Omental fat pad (tissue), 4 donors: ENCODE measurements around the gene PRDM5. TPM values are rescaled to one million over a fixed set of nuclear protein-coding genes. Genes with fewer than 3 reads are reported as not detected.

Experiments
- ATAC-seq: fragments of 150-250 bp; one replicate; pipeline ENCODE4 v1.9.1; 2016; ENCODE audit warnings: mild to moderate bottlenecking, moderate library complexity; ENCODE audit not compliant: low FRiP score
- DNase-seq: peaks from one replicate; pipeline ENCODE4 v3.0.0-alpha.2; 2019; ENCODE audit warnings: low spot score
- total RNA-seq, 4 donors: library from RNA; depleted of rRNA; stranded (reverse); fragments of >200 nt; gene quantifications; one replicate each; pipeline ENCODE4 v1.1.0, GENCODE V29; 2016
- TF ChIP-seq, protein P1 (sequence below), 3 donors: fragments of 450-650 bp; IDR thresholded peaks; one replicate each; pipeline ENCODE4 v1.5.1; 2016 to 2017; ENCODE audit warnings: antibody characterized with exemption in 3 of 3, mild to moderate bottlenecking in 3 of 3, moderate library complexity in 2 of 3

The PRDM5 gene
- total RNA-seq, 4 donors from 2014 or later, result 6.0 to 18.8 (median 12.0) TPM

GRCh38 chr4:120816296-120816965 is 106.1 kb downstream of the PRDM5 start:
- TF ChIP-seq, protein P1, sequence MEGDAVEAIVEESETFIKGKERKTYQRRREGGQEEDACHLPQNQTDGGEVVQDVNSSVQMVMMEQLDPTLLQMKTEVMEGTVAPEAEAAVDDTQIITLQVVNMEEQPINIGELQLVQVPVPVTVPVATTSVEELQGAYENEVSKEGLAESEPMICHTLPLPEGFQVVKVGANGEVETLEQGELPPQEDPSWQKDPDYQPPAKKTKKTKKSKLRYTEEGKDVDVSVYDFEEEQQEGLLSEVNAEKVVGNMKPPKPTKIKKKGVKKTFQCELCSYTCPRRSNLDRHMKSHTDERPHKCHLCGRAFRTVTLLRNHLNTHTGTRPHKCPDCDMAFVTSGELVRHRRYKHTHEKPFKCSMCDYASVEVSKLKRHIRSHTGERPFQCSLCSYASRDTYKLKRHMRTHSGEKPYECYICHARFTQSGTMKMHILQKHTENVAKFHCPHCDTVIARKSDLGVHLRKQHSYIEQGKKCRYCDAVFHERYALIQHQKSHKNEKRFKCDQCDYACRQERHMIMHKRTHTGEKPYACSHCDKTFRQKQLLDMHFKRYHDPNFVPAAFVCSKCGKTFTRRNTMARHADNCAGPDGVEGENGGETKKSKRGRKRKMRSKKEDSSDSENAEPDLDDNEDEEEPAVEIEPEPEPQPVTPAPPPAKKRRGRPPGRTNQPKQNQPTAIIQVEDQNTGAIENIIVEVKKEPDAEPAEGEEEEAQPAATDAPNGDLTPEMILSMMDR (IDR thresholded peaks at IDR 0.05), result no peak

DNA sequence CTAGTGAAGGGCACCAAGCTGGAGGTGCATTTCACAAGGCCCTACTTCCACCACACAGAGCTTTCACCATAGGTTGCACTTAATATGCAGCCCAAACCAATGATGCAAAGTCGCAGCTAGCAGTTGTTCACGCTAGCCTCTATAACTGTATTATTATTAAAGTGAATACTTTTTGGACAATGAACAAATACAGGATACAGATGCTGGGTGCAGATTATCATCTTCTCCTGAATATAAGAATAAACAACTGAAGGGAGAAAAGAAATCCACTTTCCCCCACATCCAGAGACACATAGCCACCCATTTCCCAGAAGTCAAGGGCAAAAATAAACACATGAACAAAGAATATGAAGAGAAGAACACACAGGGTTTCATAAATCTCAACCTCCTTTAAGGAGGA is 107.2 kb downstream of the PRDM5 start:
- ATAC-seq (no peak), DNase-seq (no peak)
- TF ChIP-seq, protein P1 (IDR thresholded peaks at IDR 0.05), result no peak

More at GRCh38 chr4:120816296-120816965, 106.1 kb downstream of the PRDM5 start:
- ATAC-seq, result no peak
- no peak for DNase-seq

GRCh38 chr4:120814886-120815285 is 107.6 kb downstream of the PRDM5 start:
- TF ChIP-seq, protein P1 (IDR thresholded peaks at IDR 0.05), result no peak
- no peak for DNase-seq
- no peak for ATAC-seq

- no peak for DNase-seq
- TF ChIP-seq, protein P1 (IDR thresholded peaks at IDR 0.05), result no peak
Observed at GRCh38 chr4:120812216-120812615, 110.3 kb downstream of the PRDM5 start.

GRCh38 chr4:120809518-120809917 is 113.0 kb downstream of the PRDM5 start:
- DNase-seq, result no peak
- TF ChIP-seq, protein P1 (IDR thresholded peaks at IDR 0.05), result no peak
- ATAC-seq, result no peak

More at GRCh38 chr4:120812216-120812615, 110.3 kb downstream of the PRDM5 start:
- no peak for ATAC-seq

DNA sequence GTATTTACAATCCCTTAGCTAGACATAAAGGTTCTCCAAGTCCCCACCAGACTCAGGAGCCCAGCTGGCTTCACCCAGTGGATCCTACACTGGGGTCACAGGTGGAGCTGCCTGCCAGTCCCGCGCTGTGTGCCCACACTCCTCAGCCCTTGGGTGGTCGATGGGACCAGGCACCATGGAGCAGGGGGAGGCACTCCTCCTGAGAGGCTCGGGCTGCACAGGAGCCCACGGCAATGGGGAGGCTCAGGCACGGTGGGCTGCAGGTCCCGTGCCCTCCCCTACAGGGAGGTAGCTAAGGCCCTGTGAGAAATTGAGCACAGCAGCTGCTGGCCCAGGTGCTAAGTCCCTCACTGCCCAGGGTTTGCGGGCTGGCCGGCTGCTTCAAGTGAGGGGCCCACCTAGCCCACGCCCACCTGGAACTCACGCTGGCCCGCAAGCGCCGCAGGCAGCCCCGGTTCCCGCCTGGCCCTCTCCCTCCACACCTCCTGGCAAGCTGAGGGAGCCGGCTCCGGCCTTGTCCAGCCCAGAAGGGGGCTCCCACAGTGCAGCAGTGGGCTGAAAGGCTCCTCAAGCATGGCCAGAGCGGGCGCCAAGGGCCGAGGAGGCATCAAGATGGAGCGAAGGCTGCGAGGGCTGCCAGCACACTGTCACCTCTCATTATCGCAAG is 113.9 kb downstream of the PRDM5 start:
- TF ChIP-seq, protein P1 (IDR thresholded peaks at IDR 0.05), result no peak
- no peak for DNase-seq
- no peak for ATAC-seq
